DOHH2 (cell line): ENCODE results near the gene AK1.

Source experiments
- CTCF ChIP-seq: fragments of 200-600 bp; sonication (generic); IDR thresholded peaks from one replicate; pipeline ENCODE4 v1.5.1; 2014; ENCODE audit warnings: antibody characterized with exemption, mild to moderate bottlenecking, low read depth, low read length; ENCODE audit not compliant: poor library complexity, severe bottlenecking
- EZH2phosphoT487 ChIP-seq: fragments of 200-600 bp; sonication (generic); IDR thresholded peaks from 2 replicates; pipeline ENCODE4 v1.6.1; 2017; ENCODE audit warnings: borderline replicate concordance, mild to moderate bottlenecking, antibody characterized with exemption, low read length, moderate library complexity, mixed read lengths

- TF ChIP-seq CTCF (no peak), EZH2phosphoT487 (no peak)
Measured at GRCh38 chr9:127850286-127850830, 27.1 kb downstream of the AK1 start.
